Activated T-cell treated with anti-CD3 and anti-CD28 coated beads, Interleukin-2, amount 50 U/mL, for 1 hour (primary cell): ENCODE data around the gene RRBP1.

Experiments used
- DNase-seq: peaks from one replicate; pipeline ENCODE4 v3.0.0-alpha.2; 2020

Gene RRBP1

GRCh38 chr20:17601957-17602356 is 80.1 kb downstream of the RRBP1 start:
- DNase-seq, result no peak

DNA sequence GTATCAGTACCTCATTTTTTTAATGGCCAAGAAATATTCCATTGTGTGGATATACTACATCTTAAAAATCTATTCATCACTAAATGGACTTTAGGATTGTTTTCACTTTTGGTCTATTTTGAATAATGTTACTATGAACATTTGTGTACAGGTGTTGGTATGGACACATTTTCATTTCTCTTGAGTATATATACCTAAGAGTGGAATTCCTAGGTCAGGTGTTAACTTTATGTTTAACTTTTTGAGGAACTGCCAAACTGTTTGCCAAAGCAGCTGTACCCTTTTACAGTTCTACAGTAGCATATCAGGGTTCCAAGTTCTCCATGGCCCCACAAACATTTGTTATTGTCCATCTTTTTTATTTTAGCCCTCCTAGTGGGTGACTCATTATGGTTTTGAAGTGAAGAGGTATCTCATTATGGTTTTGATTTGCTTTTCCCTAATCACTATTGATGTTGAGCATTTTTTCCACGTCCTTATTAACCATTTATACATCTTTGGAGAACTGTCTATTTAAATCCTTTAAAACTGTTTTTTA is 84.0 kb downstream of the RRBP1 start:
- DNase-seq, result no peak

DNA sequence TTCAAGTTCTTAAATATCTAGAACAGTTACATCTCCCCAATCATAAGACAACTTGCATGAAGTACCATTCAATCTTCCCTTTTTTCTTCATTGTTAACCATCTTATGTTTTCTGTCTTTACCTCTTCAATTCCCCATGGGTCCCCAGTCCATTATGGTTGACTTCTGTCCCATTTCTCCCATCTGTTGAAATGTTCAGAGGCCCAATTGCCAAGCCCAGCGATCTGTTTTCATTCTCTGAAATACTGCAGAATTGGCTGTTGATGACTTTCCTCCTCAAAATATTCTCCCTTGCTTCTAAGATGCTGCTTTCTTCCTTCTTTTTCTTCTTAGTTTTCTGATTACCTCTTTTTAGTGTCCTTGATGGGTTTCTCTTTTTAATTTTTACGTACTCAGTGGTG is 86.2 kb downstream of the RRBP1 start:
- DNase-seq, result no peak

DNA sequence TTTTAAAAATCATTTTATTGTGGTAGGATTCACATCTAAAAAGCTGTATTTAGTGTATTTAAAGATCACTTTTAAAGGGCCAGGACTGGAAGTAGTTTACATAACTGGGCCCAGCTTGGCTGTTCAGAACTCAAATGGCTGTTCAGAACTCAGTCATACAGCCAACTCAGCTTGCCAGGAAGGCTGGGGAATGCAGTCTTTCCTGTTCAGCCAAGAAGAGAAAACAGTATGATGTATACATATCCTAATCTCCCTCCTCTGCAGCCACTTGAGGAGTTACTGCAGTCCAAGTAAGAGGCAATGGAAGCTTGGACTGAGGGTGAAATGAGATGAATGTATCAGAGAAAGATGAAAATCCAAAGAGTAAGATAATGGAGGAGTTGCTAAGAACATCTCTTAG is 87.6 kb downstream of the RRBP1 start:
- no peak for DNase-seq

DNA sequence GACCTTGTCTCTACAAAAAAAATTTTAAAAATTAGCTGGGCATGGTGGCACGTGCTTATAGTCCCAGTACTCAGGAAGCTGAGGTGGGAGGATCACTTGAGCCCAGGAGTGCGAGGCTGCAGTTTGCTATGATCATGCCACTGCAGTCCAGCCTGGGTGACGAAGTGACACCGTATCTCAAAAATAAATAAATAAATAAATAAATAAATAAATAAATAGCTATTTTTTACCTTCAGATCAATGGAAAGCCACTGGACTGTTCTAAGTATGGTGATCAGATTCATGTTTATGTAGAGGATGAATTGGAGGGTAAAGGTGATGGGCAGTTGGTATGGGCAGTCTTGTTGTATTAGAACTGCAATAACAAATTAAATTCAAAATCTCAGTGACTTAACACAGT is 88.1 kb downstream of the RRBP1 start:
- DNase-seq, result no peak

- DNase-seq, result no peak
These were observed 91.8 kb downstream of the RRBP1 start for GRCh38 chr20:17590245-17590644.

DNA sequence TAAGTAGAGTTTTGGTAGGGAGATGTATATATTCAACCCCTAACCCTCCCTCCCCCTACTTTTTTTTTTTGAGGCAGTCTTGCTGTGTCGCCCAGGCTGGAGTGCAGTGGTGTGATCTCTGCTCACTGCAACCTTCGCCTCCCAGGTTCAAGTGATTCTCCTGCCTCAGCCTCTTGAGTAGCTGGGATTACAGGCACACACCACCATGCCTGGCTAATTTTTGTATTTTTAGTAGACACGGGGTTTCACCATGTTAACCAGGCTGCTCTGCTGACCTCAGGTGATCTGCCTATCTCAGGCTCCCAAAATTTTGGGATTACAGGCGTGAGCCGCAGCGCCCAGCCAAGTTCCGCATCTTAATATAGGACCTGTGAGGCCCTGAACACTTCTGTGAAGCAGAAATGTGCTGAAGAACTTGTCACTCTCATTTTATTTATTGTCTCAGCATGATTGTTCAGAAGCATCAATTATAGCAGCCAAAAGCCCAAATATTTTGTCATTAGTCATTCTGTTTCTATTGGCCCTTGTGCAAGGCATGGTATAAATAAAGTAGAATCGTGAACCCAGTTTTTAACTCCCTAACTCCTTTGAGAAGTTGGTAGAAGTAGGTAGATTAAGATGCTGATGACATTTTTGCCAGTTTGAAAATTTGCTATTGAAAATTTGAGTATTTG is 92.7 kb downstream of the RRBP1 start:
- no peak for DNase-seq

DNA sequence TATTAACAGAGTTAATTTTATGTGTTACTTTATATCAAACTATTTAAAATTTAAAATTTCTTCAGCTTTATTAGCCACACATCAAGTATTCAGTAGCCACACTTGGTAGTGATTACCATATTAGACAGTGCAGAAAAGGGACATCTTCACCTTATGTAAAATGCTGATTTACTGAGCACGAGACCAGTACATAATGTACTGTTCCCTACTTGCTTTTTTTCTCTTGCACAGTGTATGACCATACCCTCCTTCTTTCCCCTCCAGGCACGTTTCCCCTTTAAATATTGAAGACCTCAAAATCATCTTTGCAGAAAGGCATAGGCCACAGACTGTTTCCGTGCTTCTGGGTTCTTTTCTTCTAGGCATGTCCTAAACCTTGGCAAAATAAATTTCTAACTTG is 94.2 kb downstream of the RRBP1 start:
- no peak for DNase-seq

GRCh38 chr20:17587148-17587547 is 94.9 kb downstream of the RRBP1 start:
- no peak for DNase-seq

DNA sequence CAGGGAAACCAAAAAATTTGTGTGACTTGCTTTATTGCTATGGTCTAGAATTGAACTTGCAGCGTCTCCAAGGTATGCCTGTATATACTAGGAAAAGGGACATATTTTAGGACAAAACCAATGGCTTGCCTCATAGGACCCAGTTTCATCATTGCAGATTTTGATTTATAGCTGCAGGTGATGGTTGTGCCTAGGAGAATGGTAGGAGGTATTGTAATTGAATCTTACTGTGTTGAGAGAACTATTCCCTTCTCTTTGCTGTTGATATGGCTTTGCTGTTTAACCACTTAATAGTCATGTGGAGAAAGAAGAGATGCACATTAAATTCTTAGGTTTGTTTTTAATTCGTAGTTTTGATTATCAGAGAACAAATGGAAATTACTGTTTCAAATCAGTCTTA is 95.8 kb downstream of the RRBP1 start:
- no peak for DNase-seq

DNA sequence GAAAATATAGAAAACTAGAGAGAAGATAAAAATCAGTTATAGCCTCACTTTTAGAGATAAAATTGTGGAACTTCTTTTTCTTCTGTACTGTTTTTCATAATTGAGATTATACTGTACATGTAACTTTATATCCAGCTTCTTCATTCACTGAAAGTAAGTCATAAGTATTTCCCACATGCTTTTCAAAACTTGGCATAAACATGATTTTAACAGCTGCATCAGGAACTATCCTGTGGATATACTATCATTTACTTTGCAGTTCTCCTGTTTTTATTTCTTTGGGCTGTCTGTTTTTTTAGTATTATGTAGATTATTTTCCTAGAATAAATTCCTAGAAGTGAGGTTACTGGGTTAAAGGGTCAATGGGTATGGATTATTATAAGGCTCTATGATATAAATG is 97.4 kb downstream of the RRBP1 start:
- DNase-seq, result no peak

- no peak for DNase-seq
These were observed 98.9 kb downstream of the RRBP1 start for GRCh38 chr20:17583126-17583525.

- DNase-seq, result no peak
These were observed 101.1 kb downstream of the RRBP1 start for GRCh38 chr20:17580895-17581294.

- DNase-seq, result no peak
These were observed 102.5 kb downstream of the RRBP1 start for GRCh38 chr20:17579369-17580039.

DNA sequence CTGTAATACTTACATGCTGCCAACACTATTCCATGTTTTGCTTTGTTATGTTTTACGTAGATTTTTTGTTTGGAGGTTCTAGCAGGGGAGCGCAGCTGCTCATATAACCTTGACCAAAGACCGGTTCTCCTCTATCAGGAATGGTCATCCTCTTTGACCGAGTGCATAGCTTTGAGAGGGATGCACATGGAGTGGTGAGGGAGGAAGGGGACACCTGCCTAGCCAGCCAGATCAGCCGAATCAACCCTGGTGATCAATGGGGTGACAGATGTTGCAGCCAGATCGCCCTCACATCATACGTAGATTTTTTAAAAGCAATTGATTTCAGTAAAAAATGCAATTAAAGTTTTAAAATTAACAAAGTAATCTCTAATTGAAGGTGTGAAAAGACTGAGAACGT is 105.8 kb downstream of the RRBP1 start:
- DNase-seq, result no peak

DNA sequence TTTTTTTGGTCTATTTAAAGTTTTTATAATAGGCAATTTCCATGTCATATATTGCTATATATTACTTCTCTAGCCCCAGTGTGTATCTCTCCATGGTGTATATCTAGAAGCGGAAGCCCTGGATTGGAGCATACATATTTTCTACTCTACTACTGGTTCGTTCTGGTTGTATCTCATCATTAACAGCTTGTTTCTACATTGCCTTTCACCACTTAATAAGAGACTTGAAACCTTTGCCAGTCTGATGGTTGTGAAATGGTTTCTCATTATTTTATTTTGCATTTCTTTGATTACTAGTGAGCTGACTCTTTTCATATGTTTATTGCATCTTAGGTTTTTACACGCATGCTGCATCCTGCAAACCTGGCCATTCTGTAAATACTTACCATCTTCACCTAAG is 108.6 kb downstream of the RRBP1 start:
- DNase-seq, result no peak

GRCh38 chr20:17572034-17572638 is 109.9 kb downstream of the RRBP1 start:
- DNase-seq, result no peak

GRCh38 chr20:17571153-17571527 is 110.9 kb downstream of the RRBP1 start:
- no peak for DNase-seq

GRCh38 chr20:17570347-17571152 is 111.5 kb downstream of the RRBP1 start:
- DNase-seq, result no peak

DNA sequence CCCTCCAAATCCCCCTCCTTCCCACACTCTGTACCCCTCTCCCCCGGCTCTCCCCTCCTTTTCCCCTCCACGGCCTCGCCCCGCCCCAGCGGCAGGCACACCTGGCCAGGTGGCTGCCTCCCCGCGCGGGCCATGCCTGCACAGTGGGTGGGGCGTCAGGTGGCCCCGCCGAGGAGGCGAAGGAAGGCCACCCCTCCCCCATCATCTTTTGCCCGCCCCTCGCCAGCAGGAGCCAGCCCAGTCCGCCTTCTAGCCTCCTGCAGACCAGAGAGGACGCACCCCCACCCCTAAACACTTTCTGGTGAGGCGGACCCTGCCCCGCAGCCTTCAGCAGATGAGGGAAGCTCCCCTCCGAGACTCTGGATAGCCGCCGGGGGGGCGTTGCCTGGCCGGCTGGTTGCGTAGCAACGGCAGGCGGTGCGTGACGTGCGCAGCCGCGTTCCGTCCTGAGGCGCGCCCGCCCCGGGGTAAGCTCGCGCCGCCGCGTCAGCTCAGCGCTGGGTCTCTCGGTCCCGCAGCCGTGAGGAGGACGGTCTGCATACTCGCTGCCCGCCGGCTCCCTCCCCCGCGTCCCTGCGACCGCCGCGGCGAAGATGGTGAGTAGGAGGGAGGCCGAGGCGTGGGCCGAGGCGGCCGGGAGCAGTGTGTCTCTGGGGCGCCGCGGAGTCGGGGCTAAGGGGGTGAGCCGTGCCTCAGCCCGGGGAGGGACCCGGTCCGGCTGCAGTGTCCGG is 112.3 kb downstream of the RRBP1 start, which contains the start of gene DSTN:
TSS of gene DSTN (plus strand) at position 460 of the 731 bp plus-strand sequence. CDS start at position 594, 134 bp downstream.
- DNase-seq, result peak; percentile 90

DNA sequence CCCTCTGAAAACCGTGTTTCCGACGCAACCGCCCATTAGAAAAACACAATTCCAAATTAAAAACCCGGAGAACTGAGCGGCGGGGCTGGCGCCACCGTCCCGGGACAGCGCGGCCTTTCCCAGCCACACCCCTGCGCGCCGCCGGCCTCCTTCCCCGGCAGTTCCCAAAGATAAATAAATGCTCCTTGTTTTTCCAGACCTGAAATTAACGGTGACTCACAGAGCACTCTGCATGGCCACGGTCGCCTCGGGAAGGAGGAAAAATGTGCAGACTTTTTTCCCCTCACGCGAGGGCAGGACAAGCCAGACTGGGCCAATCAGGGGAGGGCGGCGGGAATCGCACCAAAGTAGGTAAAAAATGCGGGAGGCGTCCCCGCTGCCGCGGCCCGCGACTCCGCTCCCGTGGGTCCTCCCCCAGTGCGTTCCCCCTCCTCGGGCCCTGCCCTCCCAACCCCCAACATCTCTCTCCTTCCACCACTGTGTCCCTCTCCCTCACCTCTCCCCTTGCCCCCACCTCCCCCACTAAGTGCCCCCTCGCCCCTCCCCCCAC is 113.0 kb downstream of the RRBP1 start:
- DNase-seq, result peak; percentile 29
